HAP-1 (cell line): ENCODE data around the gene RYR3.

Experiments used
- DNase-seq, 2 experiments: peaks; one replicate each; pipeline ENCODE4 v3.0.0-alpha.2; 2016 to 2020; ENCODE audit warnings: low spot score in 2 of 2
- H3K27me3 ChIP-seq: fragments of 250-450 bp; sonication (Bioruptor Pico); 2 replicates; pipeline ENCODE4 v1.5.1; 2020; ENCODE audit warnings: low read depth, mild to moderate bottlenecking, moderate library complexity
- H3K36me3 ChIP-seq: fragments of 250-450 bp; sonication (Bioruptor Pico); replicated peaks from 2 replicates; pipeline ENCODE4 v1.5.1; 2020; ENCODE audit warnings: mild to moderate bottlenecking
- H3K4me1 ChIP-seq: fragments of 250-450 bp; sonication (Bioruptor Pico); 2 replicates; pipeline ENCODE4 v1.5.1; 2020; ENCODE audit warnings: mild to moderate bottlenecking
- H3K4me3 ChIP-seq: fragments of 250-450 bp; sonication (Bioruptor Pico); 2 replicates; pipeline ENCODE4 v1.5.1; 2020; ENCODE audit warnings: mild to moderate bottlenecking, moderate library complexity
- H3K9me3 ChIP-seq: fragments of 250-450 bp; sonication (Bioruptor Pico); 2 replicates; pipeline ENCODE4 v1.5.1; 2020; ENCODE audit warnings: mild to moderate bottlenecking, moderate library complexity
- in situ Hi-C: fragments of 300-500 bp; cut with MboI; formaldehyde crosslinking; loops from 3 replicates; pipeline ENCODE4 v1.14.3; 2020; ENCODE audit warnings: low sequenced_read_pairs, inconsistent platforms, mixed read lengths

RYR3 gene

DNA sequence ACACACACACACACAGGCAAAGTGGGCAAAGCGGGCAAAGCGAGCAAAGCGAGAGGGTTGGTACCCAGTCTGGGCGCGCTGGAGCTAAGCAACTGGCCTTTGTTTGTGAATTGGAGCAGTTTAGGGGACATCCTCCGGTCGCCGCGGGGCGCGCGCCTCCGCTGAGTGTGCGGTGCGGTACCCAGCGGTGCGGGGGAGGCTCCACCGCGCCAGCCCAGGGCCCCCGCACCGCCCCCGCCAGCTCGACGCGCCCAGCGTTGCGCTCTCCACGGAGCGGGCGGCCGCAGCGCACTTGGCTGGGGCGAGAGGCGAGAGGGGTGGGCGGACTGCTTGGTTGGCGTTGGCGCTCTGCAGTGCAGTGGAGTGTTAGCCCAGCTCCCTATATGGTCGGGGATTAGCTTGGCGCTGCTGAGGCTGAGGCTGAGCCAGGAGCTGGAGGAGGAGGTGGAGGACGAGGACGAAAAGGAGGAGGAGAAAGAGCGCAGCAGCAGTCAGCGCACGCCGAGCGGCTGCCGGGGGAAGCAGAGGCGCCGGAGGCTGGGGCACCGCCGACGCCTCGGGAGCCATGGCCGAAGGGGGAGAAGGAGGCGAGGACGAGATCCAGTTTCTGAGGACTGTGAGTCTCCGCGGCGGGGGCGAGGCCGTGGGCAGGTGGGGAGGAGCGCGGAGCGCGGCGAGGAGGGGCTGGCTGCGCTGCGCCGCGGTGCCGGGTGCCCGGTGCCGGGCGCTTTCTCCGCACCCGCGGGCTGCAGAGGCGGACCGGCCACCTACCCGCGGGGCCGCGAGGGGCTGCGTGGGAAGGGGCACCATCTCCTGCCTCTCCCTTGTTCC, at the start of gene RYR3:
RYR3 (plus strand) TSS at position 487 of the 831 bp plus-strand sequence; CDS start at position 566, 79 bp downstream.
- no peaks in the 10 kb centered on the region for H3K9me3 ChIP-seq
- no peaks in the 10 kb centered on the region for H3K36me3 ChIP-seq
- peaks cover 13% of the 10 kb centered on the region; the same call in 1 of the 2 replicates for H3K27me3 ChIP-seq
- H3K4me1 ChIP-seq = no peaks in the 10 kb centered on the region
- in situ Hi-C loops = no loop called here
- no peak within 1 kb of the TSS for H3K4me3 ChIP-seq
- no peak for DNase-seq

DNA sequence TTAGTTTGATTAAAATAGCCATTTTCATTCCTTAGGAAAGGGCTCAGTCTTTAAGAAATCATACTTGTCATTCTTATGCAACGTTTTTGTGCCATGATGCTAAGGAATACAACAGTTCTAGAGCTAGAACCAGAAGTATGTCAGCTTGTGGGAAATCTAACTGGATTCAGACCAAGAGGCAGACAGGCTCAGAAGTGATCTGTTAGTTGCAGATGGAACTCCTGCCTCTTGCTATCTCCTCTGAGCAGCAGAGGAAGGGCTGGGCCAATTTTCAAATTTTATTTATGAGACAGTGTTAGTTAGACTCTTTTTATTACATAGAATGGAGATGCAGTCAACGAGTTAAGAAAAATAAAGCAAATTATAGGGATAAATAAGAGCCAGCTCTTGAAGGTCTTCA, 48.5 kb upstream of the RYR3 start:
- no peaks in the 10 kb centered on the region for H3K36me3 ChIP-seq
- H3K27me3 ChIP-seq = no peaks in the 10 kb centered on the region
- in situ Hi-C loops = no loop called here
- H3K4me3 ChIP-seq = no peak overlapping the region
- H3K9me3 ChIP-seq = no peaks in the 10 kb centered on the region
- DNase-seq = no peak
- H3K4me1 ChIP-seq = no peaks in the 10 kb centered on the region

DNA sequence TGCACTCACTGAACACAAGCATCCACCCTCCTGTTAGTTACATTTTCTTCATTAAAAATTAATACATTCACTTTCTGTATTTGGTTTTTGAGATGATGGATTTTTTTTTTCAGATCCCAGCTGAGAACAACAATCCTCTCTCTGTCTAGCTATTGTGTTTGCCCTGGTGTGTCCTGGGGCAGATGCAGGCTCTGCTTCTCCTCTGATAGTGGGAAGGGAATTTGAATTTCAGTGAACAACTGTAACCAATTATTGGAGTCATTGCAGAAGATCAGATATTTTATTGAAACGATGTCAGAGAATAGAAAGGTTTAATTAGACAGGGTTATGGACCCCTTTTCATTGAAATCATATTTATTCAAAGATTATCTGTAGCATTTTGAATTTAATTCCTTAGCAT, 33.1 kb upstream of the RYR3 start:
- in situ Hi-C loops = no loop called here
- Histone ChIP-seq H3K27me3 (no peaks in the 10 kb centered on the region), H3K36me3 (no peaks in the 10 kb centered on the region), H3K4me1 (no peaks in the 10 kb centered on the region), H3K9me3 (no peaks in the 10 kb centered on the region), H3K4me3 (no peak overlapping the region)
- no peak for DNase-seq

DNA sequence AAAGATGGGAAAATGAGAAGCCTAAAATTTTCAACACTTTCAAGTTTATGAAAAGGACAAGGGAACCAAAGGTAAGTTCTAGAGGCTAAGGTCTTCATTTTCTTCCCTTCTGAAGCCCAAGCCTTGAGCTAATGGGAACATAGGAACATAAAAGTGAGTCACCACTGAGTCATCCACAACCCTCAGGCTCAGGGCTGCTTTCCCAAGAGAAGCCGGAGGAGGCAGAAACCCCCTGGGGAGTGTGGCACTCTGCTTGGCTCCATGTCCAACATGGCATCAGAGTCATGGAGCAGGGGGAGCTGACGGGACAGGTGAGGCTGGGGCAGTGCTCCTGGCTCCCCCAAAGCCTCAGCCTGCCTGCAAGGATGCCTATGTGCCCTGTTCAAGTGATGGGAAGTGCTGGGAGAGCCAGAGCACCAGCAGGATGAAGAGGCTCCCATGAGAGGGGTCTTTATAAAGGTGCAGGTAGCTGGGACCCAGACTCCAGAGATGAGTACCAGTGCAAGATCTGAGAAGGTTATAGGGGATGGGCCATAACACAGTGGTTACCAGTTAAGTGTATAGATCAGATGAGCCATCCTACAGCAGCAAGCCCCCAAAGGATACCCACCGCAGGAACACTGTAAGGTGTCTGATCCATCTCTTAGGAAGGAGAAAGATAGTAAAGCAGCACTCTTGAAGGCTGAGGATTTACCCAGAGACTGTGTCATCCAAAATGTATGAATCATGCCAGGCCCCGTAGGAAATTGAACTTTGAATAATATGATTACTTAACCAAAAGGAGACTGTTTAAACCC, 31.8 kb upstream of the RYR3 start:
- no peak for DNase-seq
- H3K9me3 ChIP-seq = no peaks in the 10 kb centered on the region
- H3K36me3 ChIP-seq = no peaks in the 10 kb centered on the region
- H3K4me3 ChIP-seq = no peak overlapping the region
- no peaks in the 10 kb centered on the region for H3K27me3 ChIP-seq
- in situ Hi-C loops = no loop called here
- no peaks in the 10 kb centered on the region for H3K4me1 ChIP-seq

DNA sequence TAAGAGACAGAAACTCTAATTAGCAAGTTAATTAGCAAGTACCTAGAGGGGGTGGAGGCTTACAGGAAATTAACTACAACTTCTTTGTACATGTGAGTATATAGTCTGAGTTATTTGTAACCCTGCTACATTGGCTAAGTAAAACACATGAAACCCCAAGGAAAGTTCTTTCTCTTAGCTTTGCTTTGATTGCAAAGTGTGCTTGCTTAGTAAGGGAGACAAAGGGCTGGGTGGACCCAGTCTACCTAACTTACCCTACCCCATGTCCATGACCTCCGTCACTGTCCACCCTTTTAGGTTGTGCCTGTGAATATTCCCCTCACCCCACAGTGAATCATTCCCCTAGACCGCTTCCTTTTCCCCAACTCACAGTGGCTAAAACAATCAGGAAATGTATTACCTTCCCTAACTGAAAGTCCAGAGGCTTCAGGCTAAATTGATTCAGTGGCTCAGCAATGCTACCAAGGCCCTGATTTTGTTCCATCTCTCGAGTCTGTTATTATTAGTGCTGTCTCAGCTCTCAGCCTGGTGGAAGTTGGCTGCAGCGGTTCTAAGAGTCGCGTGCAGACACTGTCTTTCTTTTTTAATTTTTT, 31.1 kb upstream of the RYR3 start:
- no peak overlapping the region for H3K4me3 ChIP-seq
- no peaks in the 10 kb centered on the region for H3K36me3 ChIP-seq
- H3K27me3 ChIP-seq = no peaks in the 10 kb centered on the region
- no peaks in the 10 kb centered on the region for H3K9me3 ChIP-seq
- in situ Hi-C loops = no loop called here
- H3K4me1 ChIP-seq = no peaks in the 10 kb centered on the region
- no peak for DNase-seq

DNA sequence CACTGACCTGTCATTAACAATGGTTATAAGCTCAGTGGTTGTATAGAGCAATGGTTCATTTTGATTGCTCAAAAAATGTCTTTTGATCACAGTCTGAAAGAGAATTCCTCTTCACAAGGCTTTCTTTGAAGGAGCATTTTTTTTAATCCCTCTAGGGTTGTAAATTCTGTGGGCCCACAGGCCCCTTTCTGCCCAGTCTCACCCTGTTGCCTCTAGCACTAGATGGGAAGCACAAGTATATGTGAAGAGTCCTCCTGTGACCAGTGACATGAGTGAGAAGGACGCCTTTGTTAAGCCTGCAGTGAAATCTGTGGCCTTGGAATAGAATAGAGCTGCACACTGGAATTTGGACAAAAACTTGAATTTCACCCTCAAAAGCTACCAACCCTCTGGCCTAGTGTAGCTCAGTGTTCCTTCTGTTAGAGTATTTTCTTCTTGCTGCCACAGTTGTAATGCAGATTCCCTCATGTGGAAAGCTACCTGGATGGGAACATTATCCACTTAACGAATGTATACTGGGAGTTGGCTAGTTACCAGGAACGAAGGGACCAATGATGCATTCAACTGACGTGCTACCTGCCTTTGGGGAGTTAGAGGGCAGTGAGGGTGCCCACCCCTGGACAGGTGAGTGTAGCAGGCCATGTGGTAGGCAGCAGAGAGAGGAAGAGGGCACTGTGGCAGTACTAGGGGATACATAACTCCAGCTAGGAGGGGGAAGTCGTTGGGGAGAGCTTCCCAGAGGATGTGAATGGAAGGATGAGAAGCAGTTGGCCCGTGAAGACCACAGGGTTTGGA, 28.3 kb upstream of the RYR3 start:
- in situ Hi-C loops = no loop called here
- no peak for DNase-seq

DNA sequence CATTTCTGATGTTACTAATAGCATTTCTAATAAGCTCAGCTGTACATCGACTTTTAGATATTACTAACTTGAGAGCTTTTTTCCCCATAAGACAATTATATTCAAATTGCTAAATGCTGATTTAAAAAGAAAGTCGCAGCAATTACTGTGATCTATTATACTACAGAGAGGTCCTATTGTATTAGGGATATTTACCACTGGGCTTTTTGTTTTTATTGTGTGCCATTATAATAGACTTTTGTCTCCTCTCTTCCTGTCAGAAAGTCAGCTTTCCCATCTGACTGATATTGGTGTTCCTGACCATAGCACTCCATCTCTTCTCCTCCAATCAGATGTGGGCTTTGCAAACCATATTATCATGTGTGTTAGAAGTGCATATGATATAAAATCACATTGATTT, 27.2 kb upstream of the RYR3 start:
- Histone ChIP-seq H3K4me3 (no peak overlapping the region), H3K4me1 (no peaks in the 10 kb centered on the region), H3K27me3 (no peaks in the 10 kb centered on the region), H3K36me3 (no peaks in the 10 kb centered on the region), H3K9me3 (no peaks in the 10 kb centered on the region)
- in situ Hi-C loops = no loop called here
- DNase-seq = no peak

More for the DNA sequence above, 28.3 kb upstream of the RYR3 start:
- Histone ChIP-seq H3K9me3 (no peaks in the 10 kb centered on the region), H3K27me3 (no peaks in the 10 kb centered on the region), H3K36me3 (no peaks in the 10 kb centered on the region), H3K4me3 (no peak overlapping the region), H3K4me1 (no peaks in the 10 kb centered on the region)

DNA sequence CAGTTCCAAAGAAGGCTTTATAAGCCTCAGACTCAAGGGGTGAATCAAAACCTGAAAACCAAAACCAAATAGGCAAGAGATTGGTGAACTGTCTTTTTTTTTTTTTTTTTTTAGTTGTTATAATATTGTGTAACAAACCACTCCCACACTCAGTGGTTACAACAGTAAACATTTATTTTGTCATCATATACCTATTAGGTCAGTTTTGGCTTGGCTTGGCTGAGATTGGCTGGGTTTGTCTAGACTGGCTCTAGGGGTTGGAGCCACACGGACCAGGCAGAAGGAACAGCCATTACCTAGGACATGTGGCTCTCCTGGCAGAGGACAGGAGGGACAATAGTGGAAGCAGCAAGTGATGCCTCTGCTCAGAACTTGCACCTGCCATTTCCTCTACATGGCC, 26.4 kb upstream of the RYR3 start:
- no peaks in the 10 kb centered on the region for H3K36me3 ChIP-seq
- H3K4me3 ChIP-seq = no peak overlapping the region
- no peak for DNase-seq
- no peaks in the 10 kb centered on the region for H3K27me3 ChIP-seq
- in situ Hi-C loops = no loop called here
- no peaks in the 10 kb centered on the region for H3K4me1 ChIP-seq
- no peaks in the 10 kb centered on the region for H3K9me3 ChIP-seq

DNA sequence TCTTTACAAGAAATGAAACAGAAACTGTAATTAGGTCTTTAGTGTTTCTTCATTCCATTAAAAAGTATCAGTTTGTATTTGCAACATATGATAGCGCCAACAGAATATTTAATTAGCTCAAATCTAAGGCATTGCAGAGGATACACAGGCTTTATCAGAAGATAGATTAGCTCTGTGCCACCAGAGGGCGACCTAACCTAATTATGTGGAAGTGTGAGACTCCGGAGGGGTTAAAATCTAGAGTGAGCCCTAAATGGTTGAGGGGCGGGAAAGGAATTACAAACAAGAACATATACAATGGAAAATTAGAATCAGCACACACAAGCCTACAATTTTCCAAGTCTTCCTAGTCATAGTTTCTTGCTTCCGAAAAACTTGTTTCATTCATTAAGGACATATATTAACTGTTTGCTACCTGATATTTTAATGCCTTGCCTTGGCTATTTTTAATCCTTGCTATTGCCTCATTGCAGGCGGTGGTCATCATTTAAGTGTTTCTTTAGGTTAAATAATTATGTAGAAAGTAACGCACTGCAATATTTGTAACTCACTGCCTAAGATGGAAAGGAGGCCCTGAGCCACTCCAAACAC, 18.0 kb upstream of the RYR3 start:
- Histone ChIP-seq H3K9me3 (no peaks in the 10 kb centered on the region), H3K27me3 (no peaks in the 10 kb centered on the region; the same call in 1 of the 2 replicates), H3K4me1 (no peaks in the 10 kb centered on the region), H3K36me3 (no peaks in the 10 kb centered on the region), H3K4me3 (no peak overlapping the region)
- peak; percentile 53 to 79 for DNase-seq
- in situ Hi-C loops = no loop called here

DNA sequence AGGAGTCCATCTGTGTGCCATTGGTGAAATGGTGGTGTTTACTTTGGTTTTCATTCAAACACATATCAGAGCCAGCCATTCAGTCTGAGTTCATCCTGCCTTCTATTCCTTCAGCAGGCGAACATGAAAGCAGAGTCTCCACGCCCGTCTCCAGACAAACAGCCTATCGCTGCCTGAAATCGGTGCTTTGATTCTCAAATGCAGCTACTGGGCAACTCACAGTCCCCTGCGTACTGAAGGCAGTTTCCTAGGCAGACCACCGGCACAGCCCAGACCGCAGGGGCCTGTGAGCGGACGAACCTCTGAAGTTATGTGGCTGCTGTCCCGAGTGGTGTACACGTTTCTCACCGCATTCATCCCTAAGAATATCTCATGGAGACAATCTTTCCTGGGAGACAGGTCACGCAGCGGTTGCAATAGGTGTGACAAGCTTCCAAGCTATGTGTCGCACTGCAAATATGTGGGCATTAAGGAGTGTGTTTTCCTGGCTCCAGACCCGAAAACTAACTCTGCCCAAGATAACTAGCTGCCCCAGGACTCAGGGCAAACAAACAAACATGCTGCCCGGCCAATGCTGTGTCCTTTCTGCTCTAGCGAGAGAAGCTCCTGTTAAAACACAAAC, 16.9 kb upstream of the RYR3 start:
- DNase-seq = no peak
- in situ Hi-C loops = no loop called here
- H3K36me3 ChIP-seq = no peaks in the 10 kb centered on the region
- H3K9me3 ChIP-seq = no peaks in the 10 kb centered on the region
- no peaks in the 10 kb centered on the region; the same call in 1 of the 2 replicates for H3K27me3 ChIP-seq
- H3K4me3 ChIP-seq = no peak overlapping the region
- H3K4me1 ChIP-seq = no peaks in the 10 kb centered on the region

DNA sequence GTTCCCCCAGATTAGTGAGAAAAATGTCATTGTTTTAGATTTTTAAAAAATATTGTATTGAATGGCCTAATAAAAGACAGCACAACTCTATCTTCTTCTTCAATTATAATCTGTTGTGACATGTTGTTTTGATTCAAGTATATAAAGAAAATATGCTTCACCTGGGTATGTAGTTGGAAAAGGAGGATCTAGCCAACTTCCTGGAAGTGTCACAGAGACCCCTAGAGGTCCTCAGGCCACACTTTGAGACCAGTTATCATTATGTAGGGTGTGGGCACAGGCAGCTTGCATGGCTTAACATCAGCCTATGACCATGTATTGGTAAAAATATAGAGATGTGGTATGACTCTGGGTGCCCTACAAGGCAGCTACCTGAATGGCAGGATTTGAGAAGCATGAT, 14.7 kb upstream of the RYR3 start:
- in situ Hi-C loops = no loop called here
- no peaks in the 10 kb centered on the region for H3K4me1 ChIP-seq

DNA sequence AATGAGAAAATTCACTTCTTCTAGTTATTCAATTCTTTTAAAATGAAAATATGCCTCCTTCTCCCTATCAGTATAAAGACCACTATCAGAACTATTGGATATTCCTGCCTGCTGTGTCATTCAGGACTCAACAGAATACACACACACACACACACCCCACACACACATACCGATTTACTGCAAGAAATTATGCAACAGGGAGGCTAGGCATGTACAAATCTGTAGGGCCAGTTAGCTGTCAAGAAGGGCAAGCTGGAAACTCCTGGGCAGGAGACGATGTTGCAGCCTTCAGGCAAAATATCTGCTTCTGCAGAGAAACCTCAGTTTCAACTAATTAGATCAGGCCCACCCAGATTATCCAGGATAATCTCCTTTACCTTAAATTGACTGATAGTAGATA, 13.9 kb upstream of the RYR3 start:
- no peak for DNase-seq

More for the DNA sequence above, 14.7 kb upstream of the RYR3 start:
- Histone ChIP-seq H3K27me3 (no peaks in the 10 kb centered on the region; the same call in 1 of the 2 replicates), H3K36me3 (no peaks in the 10 kb centered on the region), H3K4me3 (no peak overlapping the region), H3K9me3 (no peaks in the 10 kb centered on the region)
- DNase-seq = no peak

DNA sequence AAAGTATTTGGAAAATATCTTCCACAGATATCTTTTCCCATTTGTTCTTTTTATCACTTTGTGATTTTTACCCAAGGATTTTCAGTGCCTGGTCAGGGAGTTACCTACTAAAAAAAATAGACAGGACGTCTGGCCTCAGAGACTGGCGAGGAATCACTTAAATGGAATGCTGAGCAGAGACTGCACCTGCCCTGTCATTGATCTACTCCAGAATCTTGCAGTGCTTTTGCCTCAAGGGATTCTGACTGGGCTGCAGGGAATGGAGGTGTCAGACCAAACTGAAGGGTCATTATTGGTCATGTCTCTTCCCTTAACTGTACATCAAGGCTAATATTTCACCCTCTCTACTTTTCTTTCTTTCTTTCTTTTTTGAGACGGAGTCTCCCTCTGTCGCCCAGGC, 12.1 kb upstream of the RYR3 start:
- no peak overlapping the region for H3K4me3 ChIP-seq
- in situ Hi-C loops = no loop called here

More for the DNA sequence above, 13.9 kb upstream of the RYR3 start:
- no peaks in the 10 kb centered on the region for H3K4me1 ChIP-seq
- no peaks in the 10 kb centered on the region; the same call in 1 of the 2 replicates for H3K27me3 ChIP-seq
- H3K9me3 ChIP-seq = no peaks in the 10 kb centered on the region
- no peak overlapping the region for H3K4me3 ChIP-seq
- H3K36me3 ChIP-seq = no peaks in the 10 kb centered on the region
- in situ Hi-C loops = no loop called here

More for the DNA sequence above, 12.1 kb upstream of the RYR3 start:
- Histone ChIP-seq H3K4me1 (no peaks in the 10 kb centered on the region), H3K9me3 (no peaks in the 10 kb centered on the region), H3K36me3 (no peaks in the 10 kb centered on the region), H3K27me3 (no peaks in the 10 kb centered on the region; the same call in 1 of the 2 replicates)
- no peak for DNase-seq
